ENCODE data around the gene CTCFL.
"Not testable (repeated sequence)": the region's sequence is repeated elsewhere in the genome, so short reads cannot be mapped to it uniquely, and the experiment has no call there.

The CTCFL gene

DNA sequence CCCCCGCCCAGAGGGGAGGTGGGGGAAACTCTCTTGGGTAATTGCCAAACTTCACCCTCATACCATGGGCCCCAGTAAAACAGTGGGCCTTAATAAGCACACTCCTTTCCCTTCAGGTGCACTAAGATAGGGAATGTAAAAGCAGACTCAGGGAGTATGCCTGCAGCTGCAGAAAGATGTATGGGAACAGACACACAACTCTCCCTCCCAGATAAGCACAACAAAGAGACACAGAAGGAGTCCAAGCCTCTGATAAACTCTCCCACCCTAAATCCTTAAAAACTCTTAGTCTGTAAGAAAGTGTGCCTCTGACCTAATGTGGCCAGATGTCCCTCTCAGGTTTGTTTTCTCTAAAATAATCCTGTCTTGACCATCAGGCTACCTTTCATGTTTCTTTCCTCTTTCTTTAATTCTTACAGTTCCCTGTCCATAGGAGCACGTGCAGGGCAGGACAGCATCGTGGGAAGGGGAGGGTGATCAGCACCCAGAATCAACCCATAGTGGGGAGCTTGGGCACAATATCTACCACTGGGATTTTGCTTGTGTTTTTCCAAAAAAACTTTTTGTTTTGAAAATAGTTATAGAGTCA is 11.3 kb upstream of the CTCFL start:
- DNase-seq = no peak

DNA sequence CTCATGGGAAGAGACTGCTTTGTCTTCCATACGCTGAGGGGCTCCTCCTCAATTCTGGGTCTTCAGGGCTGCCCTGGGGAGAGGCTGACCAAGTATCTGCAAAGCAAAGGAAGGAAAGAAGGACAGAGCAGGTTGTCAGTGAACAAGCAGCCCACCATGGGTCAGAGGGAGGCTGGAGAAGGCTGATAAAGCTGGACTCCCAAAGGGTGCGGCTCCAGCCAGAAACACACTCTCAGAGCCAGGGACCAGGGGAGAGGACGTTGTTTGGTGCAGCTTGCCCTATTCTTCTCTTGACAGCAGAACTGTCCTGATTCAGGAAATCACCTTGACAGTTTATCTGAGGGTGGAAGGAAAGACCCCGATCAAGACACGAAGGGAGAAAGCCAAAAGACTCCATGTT is 10.4 kb upstream of the CTCFL start:
- DNase-seq = no peak

DNA sequence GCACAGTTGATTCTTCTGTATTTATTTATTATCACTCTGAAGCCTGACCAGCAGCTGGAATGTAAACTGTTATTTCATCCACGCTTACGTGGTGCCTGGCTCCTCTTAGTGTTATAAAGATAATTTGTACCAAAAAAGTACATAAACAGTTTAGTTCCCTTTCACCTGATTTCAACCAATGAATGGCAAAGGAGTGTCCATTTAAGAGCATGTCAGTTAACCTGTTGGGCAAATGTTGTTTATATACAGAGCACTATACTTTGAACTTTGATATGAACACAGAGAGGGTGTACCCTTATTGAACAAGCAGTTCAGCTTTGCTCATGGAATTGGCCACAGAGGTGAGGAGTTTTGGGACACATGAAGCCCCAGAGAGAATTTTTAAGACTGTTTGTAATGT is 7.2 kb upstream of the CTCFL start:
- DNase-seq = no peak

DNA sequence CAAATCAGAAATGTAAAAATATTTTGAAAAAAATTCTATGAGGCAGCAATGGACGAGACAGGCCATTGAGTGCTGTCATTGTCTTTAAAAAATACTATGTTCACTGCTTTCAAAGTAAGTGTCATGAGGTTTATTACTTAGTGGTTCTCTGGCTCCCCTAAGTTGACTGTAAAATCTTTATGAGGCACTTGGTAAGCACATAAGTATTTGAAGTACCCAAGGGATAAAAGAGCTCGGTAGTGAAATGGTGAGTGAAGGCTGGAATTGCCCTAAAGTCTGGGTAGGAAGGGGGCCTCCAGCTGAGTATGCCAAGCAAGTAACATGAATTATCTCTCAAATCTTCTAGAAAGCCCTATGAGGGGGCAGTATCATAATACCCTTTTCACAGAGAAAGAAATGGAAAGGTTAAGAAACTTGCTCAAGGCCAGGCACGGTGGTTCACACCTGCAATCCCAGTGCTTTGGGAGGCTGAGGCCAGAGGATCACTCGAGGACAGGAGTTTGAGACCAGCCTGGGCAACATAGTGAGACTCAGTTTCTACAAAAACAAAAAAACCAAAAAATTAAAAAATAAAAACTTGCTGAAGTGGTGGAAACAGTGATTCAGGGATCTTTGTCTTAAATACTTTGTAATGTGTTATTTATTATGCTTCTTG is 5.5 kb upstream of the CTCFL start:
- no peak for DNase-seq

DNA sequence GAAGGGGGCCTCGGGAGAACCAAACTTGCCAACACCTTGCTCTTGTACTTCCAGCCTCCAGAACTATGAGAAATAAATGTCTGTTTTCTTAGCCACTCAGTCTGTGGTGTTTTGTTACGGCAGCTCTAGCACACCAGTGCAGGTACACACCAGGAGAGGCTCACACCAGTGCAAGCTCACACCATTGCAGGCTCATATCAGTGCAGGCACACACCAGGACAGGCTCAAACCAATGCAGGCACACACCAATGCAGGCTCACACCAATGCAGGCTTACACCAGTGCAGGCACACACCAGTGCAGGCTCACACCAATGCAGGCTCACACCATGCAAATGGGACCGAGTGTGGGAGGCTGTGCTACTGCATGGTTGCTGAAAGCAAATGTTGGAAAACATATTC is 4.9 kb upstream of the CTCFL start:
- DNase-seq = no peak

DNA sequence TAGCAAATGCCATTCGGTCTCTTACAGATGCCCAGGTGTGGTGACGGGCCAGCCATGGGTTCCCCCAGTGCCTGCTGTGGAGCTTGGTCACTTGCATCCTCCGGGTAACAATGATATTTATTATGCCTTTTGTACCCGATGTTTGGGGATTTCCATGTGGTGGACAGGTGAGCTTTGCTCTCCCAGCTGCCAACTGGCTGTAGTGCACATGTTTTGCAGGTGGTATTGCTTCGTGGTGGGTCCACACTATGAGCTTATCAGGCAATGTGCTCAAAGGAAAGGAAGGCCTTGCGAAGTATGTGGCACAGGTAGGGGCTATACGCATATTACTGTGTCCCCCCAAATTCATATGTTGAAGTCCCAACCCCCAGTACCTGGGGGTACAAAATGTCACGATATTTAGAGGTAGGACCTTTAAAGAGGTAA is 4.2 kb upstream of the CTCFL start:
- no peak for DNase-seq

DNA sequence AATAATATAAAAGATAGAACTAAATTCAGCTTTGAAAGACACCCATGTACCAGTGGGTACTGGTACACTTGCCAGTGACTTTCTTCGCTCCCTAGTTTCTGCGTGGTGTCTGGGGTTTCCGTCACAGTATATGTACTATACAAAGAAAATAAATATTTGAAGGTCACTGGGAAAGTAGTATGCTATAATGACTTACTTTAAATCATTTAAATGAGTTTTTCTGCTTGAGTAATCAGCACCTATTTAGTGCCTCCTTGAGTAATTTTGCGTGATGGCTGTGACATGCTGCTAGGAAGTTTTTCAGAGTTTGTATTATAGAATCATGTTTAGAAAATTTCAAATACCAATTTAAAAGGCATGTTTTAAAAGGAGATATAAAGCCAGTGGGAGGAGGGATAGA is 3.2 kb upstream of the CTCFL start:
- DNase-seq = no peak

DNA sequence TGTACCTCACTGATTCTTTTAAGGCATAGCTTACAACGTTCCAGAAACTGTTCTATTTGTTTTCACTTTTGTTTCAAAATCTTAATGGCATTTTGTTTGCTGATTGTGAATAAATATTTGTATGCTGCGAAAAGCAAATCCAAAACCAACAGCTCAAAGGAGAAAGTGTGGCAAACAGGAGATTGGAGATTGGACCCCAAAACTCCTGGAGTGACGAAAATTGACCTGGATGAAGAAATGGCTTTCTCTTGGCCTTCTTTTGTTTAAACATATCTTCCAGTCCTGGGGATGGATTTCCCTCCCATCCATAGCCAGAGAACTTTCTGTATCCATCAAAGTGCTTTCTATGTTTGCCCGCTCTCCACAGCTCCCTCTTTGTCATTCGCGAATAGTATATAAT is 2.8 kb upstream of the CTCFL start:
- DNase-seq = no peak

DNA sequence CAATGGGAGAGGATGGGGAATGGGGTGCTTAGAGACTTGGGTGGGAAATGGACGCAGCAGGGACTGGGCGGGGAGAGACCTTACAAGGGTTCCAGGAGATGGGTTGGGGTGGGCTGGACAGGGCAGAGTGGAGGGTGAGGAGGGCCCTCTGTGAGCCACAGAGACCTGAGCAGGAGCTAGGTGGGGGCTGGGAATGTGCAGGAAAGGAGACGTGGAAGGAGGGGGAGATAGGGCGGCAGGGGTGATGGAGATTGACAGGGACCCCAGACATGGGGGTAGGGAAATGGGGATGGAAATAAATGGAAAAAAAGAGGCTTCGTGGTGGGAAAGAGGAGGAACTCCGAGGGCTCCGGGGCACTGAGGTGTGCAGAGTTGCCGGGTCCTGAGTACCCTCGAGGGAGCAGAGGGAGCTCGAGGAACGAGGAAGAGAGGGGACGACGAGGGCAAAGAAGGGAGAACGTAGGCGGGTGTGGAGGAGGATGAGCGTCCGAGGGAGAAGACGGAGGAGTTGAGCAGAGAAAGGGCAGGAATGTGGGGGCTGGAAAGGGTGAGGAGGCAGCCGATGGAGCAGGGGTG is 2.0 kb upstream of the CTCFL start:
- no peak for DNase-seq

DNA sequence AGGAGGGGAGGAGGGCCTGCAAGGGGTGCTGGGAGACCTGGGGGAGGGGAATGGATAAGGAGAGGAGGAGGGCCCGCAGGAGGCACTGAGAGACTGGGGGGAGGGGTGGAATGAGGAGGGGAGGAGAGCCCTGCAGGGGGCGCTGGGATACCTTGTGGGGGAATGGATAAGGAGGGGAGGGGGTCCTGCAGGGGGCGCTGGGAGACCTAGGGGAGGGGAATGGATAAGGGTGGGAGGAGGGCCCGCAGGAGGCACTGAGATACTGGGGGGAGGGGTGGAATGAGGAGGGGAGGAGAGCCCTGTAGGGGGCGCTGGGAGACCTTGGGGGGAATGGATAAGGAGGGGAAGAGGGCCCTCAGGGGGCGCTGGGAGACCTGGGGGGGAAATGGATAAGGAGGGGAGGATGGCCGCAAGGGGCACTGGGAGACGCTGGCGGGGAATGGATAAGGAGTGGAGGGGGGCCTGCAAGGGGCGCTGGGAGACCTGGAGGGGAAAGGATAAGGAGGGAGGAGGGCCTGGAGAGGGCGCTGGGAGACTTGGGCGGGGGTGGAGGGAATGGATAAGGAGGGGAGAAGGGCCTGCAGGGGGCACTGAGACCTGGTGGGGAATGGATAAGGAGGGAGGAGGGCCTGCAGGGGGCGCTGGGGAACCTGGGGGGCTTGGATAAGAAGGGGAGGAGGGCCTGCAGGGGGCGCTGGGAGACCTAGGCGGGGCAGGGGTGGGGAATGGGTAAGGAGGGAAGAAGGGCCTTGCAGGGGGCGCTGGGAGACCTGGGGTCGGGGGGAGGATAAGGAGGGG is 1.3 kb upstream of the CTCFL start:
- no peak for DNase-seq

DNA sequence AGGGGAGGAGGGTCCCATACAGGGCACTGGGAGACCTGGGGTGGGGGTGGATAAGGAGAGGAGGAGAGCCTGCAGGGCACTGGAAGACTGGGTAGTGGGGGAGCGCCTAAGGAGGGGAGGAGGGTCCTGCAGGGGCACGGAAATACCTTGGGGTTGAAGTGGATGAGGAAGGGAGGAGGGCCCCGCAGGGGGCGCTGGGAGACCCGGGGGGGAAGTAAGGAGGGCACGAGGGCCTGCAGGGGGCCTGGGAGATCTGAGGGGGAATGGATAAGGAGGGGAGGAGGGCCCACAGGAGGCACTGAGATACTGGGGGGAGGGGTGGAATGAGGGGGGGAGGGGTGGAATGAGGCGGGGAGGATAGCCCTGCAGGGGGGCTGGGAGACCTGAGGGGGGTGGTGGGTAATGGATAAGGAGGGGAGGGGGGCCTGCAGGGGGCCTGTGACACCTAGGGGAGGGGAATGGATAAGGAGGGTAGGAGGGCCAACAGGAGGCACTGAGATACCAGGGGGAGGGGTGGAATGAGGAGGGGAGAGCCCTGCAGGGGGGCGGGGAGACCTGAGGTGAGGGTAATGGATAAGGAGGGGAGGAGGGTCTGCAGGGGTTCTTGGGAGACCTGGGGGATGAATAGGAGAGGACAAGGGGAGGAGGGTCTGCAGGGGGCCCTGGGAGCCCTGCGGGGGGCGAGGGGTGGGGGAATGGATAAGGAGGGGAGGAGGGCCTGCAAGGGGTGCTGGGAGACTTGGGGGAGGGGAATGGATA is 567 bp upstream of the CTCFL start:
- DNase-seq = no peak

DNA sequence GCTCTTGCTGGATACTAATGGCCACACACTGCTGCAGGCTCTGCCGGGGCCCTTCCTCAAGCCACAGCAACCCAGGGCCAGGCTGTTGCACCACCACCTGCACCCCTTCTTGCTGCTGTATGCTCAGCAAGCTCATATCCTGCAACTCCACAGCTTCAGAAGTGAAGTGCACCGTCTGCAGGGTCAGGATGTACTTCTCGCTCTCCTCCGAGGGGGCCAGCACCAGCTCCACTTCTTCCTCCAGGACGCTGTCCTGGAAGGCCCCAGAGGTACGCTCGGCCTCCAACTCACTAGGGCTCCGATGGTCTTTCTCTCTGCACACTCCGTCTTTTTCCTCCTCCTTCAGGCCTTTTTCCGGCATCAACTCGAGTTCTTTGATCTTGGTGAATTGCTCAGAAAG is 1.2 kb downstream of the CTCFL start:
- no peak for DNase-seq

DNA sequence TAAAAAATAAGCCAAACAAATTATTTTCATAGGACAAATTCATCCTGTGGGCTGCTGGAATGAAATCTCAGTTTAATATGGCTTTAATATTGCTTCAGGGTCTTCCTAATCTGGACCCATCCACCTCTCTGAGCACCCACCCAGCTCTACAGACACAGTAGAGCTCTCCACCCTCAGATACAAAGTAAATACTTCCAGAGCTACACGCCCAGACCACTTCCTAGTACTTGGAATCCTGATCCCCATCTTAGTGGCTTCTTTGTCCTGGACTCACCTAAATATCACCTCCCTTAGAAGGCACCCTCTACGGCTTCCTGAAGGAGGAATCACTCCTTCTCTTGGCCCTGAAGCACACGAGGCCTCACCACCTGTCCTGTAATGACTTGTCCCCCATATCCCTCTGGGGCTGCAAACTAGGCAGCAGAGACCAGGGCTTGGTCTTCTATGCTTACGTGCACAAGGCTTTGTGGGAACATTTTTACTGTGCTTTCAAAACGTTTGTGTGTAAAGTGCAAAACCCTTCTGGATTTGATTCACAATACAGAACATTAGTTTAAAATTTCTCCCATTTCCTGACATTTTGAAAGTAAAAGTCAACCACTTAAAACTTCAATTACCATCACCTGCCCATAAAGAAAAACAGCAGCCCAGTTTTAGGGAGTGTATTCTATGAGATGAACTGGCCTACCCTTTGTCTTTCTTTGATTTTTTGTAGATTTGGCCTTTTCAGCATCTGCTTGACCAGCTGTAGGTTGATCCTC is 2.4 kb downstream of the CTCFL start:
- no peak for DNase-seq

DNA sequence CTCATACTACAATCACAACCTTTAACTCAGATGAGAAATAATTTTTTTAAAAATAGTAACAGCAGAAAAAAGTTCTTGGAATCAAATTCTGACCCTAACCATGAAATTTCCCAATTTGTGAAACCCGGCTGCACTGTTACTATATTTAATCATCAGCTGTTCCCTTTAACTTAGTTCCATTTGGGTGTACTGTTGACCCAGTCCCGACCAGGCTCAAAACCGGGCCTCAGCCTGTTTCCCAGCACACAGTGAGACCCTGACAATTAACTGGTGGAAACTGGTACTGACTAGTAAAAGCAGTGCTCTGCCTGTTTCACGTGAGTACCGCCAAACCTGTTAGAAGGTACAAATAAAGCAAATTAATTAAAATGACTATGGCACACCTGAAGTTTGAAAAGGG is 7.0 kb downstream of the CTCFL start:
- DNase-seq = no peak

DNA sequence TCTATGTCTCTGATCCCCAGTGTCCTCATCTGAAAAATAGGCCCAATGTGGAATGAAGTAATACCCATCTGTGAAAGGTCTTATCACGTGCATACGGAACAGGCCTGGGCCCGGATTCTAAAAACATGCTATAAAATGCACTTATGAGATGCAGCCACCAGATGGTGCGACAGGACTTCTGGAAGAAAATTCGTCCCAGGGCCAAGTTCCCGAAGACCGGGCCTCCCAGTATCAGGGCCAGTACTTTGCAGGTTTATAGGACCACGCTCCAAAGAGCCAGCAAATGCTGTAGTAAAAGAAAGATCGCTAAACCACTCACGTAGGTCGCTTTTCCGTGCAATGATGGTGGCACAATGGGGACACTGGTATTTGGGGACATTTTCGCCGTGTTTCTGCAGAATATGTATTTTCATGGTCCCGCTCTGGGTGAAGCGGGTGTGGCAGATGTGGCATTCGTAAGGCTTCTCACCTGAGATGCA is 10.6 kb downstream of the CTCFL start:
- no peak for DNase-seq

DNA sequence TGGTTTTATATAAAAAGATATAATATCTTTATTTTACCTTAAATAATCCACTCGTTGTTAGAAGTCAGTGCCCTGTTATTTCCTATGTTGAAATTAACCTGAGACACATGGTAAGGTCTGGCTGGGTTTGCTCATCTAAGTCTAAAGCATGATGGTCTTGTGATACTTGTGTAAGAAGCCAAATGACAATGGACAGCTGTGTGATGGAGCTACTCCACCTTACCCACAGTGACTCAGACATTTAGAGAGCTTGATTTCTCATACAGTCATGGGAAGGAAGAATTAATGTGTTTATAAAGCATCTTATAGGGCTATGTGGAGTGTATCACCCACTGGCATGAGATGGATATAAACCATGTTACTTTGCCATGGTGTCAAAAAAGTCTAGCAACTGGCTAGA is 11.7 kb downstream of the CTCFL start:
- DNase-seq = no peak

DNA sequence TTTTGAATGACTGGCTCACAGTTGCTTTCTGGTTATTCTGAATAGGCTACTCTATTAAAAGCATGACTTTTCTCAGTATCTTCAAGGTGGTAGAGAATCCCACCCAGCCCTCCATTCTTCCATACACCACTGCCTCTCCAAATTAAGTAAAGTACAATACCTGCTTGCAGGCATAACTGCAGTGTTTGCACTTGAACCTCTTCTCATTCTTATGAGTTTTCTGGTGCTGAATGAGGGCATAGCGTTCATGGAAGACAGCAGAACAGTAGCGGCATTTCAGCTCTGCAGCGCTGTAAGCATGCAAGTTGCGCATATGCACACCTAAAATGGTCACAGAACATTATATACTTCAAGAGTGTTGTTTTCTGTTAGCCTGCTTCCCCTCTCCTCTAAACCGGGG is 12.5 kb downstream of the CTCFL start:
- DNase-seq = no peak

DNA sequence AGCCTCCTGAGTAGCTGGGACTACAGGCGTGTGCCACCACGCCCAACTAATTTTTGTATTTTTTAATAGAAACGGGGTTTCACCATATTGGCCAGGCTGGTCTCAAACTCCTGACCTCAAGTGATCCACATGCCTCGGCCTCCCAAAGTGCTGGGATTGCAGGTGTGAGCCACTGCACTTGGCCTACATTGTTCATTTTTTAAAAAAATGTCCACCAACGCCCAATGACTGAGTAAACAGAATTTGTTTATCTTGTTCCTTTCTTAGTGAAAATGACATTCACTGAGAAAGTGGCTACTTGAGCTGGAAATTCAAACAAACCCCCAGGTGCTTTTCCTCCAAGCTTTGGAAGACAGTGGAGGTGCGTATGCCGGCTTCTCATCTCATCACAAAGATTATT is 13.2 kb downstream of the CTCFL start:
- not testable (repeated sequence) for DNase-seq

DNA sequence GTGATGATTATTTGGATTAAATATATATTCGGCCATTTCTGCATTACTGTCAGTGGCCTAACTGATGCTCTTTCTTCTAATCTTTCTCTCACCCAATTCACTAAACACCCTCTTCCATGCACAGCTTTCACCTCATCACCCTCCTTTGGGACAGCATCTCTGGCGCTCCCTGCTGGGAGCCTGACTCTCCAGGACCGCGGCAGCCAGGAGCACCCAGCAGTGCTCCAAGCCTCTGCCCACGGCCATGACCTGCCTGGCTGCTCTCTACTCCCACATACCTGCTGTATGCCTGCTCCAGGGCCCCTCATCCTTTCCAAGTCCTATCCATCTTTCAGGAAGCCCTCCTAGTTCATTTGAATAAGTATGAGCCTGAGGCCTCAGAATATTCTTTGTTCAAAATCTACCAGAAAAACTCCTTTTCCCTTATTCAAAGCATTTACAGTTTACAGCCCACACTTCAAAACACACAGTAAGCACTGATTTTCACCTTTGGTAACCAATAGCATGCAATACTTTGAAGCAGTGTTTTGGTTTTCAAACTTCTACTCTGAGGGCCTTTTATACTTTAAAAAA is 15.2 kb downstream of the CTCFL start:
- no peak for DNase-seq

DNA sequence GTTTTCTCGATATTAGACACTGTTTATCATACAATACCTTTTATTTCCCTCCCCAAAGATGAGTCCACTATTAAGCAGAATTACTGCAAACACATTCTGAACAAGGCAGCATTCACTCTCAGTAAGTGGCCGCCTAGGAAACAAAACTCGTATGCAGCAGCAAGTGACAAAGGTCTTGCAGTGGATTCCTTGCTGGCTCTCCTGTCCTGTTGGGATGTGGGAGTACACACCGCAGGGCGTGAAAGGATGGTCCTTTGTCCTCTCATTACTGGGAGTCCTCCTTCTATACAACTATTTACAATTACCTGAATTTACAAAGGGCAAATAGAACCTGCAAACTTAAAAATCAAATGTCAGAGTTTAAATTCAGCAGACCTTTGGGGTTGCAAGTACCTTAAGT is 16.1 kb downstream of the CTCFL start:
- no peak for DNase-seq

DNA sequence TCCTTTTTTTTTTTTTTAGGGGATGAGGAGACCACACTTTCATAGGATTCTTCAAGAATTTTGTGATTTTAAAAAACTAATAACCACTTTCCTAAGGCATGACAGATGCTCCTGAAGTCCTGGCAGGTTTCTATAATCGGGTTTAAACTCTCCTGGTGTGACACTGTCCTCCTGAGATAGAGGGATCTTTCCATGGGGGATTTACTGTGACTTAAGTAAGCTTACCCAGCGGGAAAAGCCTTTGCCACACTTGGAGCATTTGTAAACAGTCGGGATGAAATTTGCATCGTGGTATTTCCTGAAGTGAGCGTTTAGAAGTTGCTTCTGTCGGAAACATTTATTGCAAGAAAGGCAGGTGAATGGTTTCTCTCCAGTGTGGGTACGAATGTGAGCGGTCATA is 16.6 kb downstream of the CTCFL start:
- DNase-seq = no peak

DNA sequence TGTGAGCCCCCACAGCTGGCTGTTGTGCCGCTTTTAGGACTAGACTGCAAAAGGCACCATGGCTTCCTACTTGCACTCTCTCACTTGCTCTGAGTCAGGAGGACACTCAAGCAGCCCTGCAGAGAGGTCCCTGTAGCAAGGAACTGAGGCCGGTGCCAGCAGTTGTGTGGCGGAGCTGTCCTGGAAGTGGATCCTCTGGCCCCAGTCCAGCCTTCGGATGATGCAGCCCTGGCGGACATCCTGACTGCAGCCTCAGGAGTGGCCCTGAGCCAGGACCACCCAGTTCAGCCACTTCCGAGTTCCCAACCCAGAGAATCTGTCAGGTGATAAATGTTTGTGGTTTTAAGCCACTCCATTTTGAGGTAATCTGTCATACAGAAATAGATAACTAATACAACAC is 17.5 kb downstream of the CTCFL start:
- no peak for DNase-seq
